GM23248 (cell line): ENCODE results near the gene DNM1. TPM values are rescaled to one million over a fixed set of nuclear protein-coding genes. Genes with fewer than 3 reads are reported as not detected.
"Not testable (repeated sequence)": the region's sequence is repeated elsewhere in the genome, so short reads cannot be mapped to it uniquely, and the experiment has no call there.

ENCODE experiments used
- DNase-seq: peaks from one replicate; pipeline ENCODE4 v3.0.0-alpha.2; 2015
- H2AFZ ChIP-seq: fragments of 200-600 bp; sonication (generic); 2 replicates; pipeline ENCODE4 v1.6.1; 2016; ENCODE audit warnings: antibody characterized with exemption
- H3F3A ChIP-seq: fragments of 200-600 bp; sonication (generic); 2 replicates; pipeline ENCODE4 v1.6.1; 2016; ENCODE audit warnings: mild to moderate bottlenecking, antibody characterized with exemption, mixed run types; ENCODE audit not compliant: insufficient read depth
- H3K27ac ChIP-seq: fragments of 200-600 bp; sonication (generic); 2 replicates; pipeline ENCODE4 v1.5.1; 2016; ENCODE audit warnings: mild to moderate bottlenecking
- H3K27me3 ChIP-seq: fragments of 200-600 bp; sonication (generic); replicated peaks from 2 replicates; pipeline ENCODE4 v1.6.1; 2016; ENCODE audit warnings: mild to moderate bottlenecking; ENCODE audit not compliant: insufficient read depth
- H3K36me3 ChIP-seq: fragments of 200-600 bp; sonication (generic); 2 replicates; pipeline ENCODE4 v1.6.1; 2016; ENCODE audit warnings: low read depth, mild to moderate bottlenecking
- H3K4me1 ChIP-seq: fragments of 200-600 bp; sonication (generic); 2 replicates; pipeline ENCODE4 v1.6.1; 2016; ENCODE audit warnings: mild to moderate bottlenecking; ENCODE audit not compliant: insufficient read depth
- H3K4me2 ChIP-seq: fragments of 200-600 bp; sonication (generic); one replicate; pipeline ENCODE4 v1.6.1; 2016; ENCODE audit warnings: mild to moderate bottlenecking; ENCODE audit not compliant: unreplicated experiment
- H3K4me3 ChIP-seq: fragments of 200-600 bp; sonication (generic); 2 replicates; pipeline ENCODE4 v1.5.1; 2016; ENCODE audit warnings: mild to moderate bottlenecking
- H3K79me2 ChIP-seq: fragments of 200-600 bp; sonication (generic); 2 replicates; pipeline ENCODE4 v1.6.1; 2016; ENCODE audit warnings: mild to moderate bottlenecking; ENCODE audit not compliant: insufficient read depth
- H3K9ac ChIP-seq: fragments of 200-600 bp; sonication (generic); 2 replicates; pipeline ENCODE4 v1.6.1; 2016; ENCODE audit warnings: mild to moderate bottlenecking
- H3K9me2 ChIP-seq: fragments of 200-600 bp; sonication (generic); 2 replicates; pipeline ENCODE4 v1.6.1; 2016; ENCODE audit warnings: mixed run types, mild to moderate bottlenecking, moderate library complexity; ENCODE audit not compliant: insufficient read depth
- H3K9me3 ChIP-seq: fragments of 200-600 bp; sonication (generic); one replicate; pipeline ENCODE4 v1.6.1; 2017; ENCODE audit warnings: low read depth
- H4K20me1 ChIP-seq: fragments of 200-600 bp; sonication (generic); 2 replicates; pipeline ENCODE4 v1.6.0; 2016; ENCODE audit not compliant: insufficient read depth
- EZH2 ChIP-seq: fragments of 200-600 bp; sonication (generic); IDR thresholded peaks from 2 replicates; pipeline ENCODE4 v1.6.1; 2018; ENCODE audit warnings: antibody characterized with exemption, mild to moderate bottlenecking; ENCODE audit not compliant: insufficient read depth, poor library complexity, severe bottlenecking
- EZH2phosphoT487 ChIP-seq: fragments of 200-600 bp; sonication (generic); IDR thresholded peaks from 2 replicates; pipeline ENCODE4 v1.6.1; 2018; ENCODE audit warnings: antibody characterized with exemption, moderate library complexity, mild to moderate bottlenecking, low read depth; ENCODE audit not compliant: insufficient read depth
- WGBS, 2 experiments: methylation state at CpG; one replicate each; pipeline ENCODE4 v1.1.6; 2015 to 2017; ENCODE audit warnings: low lambda C conversion rate in 2 of 2, low coverage in 1 of 2; ENCODE audit errors: missing lambda C conversion rate in 2 of 2; 5-methylcytosine and 5-hydroxymethylcytosine counted together
- in situ Hi-C: fragments of 300-500 bp; cut with MboI; formaldehyde crosslinking; loops from 2 replicates; pipeline ENCODE4 v1.15.0; 2020
- polyA plus RNA-seq: library from polyadenylated mRNA; unstranded; fragments of >200 nt; fragmentation: Nextera tagmentation; extraction: Ambion mirVana; gene quantifications from 2 replicates; pipeline ENCODE4 v1.2.1, GENCODE V29; 2016
- total RNA-seq: library from RNA; depleted of rRNA; stranded (reverse); fragments of >200 nt; shearing (Covaris generic); gene quantifications from 2 replicates; pipeline ENCODE4 v1.2.3, GENCODE V29; 2014

The DNM1 gene
- total and polyA plus RNA-seq, 2 experiments from 2014 or later: 12.1 to 19.0 TPM

DNA sequence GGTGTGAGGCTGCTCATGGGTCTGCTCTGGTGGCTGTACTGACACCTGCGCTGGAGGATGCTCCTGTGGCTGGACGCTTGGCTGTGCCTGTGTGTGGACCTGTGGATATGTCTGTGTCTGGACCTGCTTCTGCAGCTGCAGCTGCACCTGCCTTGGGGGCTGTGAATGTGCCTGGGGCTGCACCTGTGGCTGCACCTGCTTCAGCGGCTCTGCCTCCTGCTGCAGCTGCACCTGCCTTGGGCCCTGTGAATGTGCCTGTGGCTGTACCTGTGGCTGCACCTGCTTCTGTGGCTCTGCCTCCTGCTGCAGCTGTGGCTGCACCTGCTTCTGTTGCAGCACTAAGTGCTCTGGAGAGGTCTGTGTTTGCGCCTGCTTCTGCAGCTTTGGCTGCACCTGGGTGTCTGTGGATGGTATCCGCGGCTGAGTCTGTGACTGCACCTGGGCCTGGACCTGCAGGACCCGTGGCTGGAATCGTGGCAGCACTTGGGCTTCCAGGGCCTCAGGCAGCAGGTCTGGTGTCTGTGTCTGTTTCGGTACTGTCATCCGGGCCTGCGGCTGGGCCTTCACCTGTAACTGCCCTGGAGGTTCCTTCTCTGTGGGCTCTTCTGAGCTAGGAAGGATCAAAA is 24.3 kb upstream of the DNM1 start:
- Histone ChIP-seq H4K20me1 (no peaks in the 10 kb centered on the region), H3K4me3 (no peak overlapping the region), H3K9ac (no peak overlapping the region), H3K9me2 (no peaks in the 10 kb centered on the region), H3K4me1 (no peaks in the 10 kb centered on the region), H3K79me2 (no peaks in the 10 kb centered on the region), H3K4me2 (no peak overlapping the region), H3K27me3 (no peaks in the 10 kb centered on the region), H3K27ac (no peak overlapping the region), H2AFZ (no peak overlapping the region), H3K36me3 (peaks cover 29% of the 10 kb centered on the region), H3F3A (peaks cover 2% of the 10 kb centered on the region; the same call in 1 of the 2 replicates), H3K9me3 (no peaks in the 10 kb centered on the region)
- TF ChIP-seq EZH2phosphoT487 (no peak), EZH2 (no peak)
- DNase-seq: no peak
- 95 to 97% methylated on average over 11 of the region's 11 CpGs for WGBS, 2 experiments
- in situ Hi-C loops: no loop called here

DNA sequence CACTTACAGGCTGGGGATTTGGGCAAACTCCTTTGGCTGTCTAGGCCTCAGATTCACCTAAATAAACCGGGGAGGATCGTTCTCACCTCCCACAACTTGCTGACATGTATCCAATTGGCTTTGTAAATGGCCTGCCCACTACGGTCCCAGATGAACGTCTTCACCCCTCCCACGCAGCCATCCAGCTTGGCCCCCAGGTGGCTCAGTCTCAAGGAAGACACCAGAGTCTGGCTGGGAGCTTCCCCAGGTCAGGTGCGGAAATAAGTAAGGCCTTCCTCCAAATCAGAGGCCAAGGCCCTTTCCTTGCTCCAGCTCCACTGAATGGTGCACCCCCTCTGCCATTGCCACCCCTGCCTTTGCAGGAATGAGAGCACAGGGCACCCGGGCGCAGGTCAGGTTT is 23.2 kb upstream of the DNM1 start:
- Histone ChIP-seq H3K4me1 (no peaks in the 10 kb centered on the region), H4K20me1 (no peaks in the 10 kb centered on the region), H3K4me3 (no peak overlapping the region), H3K79me2 (no peaks in the 10 kb centered on the region), H3K9ac (no peak overlapping the region), H3K27me3 (no peaks in the 10 kb centered on the region), H2AFZ (no peak overlapping the region), H3F3A (peaks cover 7% of the 10 kb centered on the region; the same call in 1 of the 2 replicates), H3K9me2 (no peaks in the 10 kb centered on the region), H3K9me3 (no peaks in the 10 kb centered on the region), H3K4me2 (no peak overlapping the region), H3K36me3 (peaks cover 30% of the 10 kb centered on the region), H3K27ac (no peak overlapping the region)
- no peak for TF ChIP-seq EZH2phosphoT487
- TF ChIP-seq EZH2: no peak
- WGBS, 2 experiments: 88 to 93% methylated on average over 8 of the region's 8 CpGs
- DNase-seq: no peak
- in situ Hi-C loops: no loop called here

DNA sequence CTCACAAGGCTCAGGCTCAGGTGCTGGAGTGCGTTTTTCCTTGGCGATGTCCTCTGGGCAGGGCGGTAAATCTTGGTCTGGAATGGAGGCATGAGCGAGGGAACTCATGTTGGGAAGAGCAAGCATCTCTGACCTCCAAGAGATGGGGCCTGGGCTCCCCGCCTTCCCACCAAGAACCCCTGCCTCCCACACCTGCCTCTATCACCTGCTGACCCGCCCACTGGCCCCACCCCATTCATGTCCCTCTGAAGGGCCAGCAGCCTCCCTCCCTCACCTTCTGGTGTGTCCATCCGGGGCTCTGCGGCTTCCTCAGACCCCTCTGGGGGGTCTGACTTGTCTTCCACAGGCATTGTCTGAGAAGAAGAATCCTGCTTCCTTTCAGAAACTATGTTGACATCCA is 22.7 kb upstream of the DNM1 start:
- in situ Hi-C loops: no loop called here
- TF ChIP-seq EZH2phosphoT487 (no peak), EZH2 (no peak)
- Histone ChIP-seq H3K36me3 (peaks cover 30% of the 10 kb centered on the region), H3K79me2 (no peaks in the 10 kb centered on the region), H2AFZ (no peak overlapping the region), H3F3A (peaks cover 7% of the 10 kb centered on the region; the same call in 1 of the 2 replicates), H3K4me2 (no peak overlapping the region), H3K4me1 (no peaks in the 10 kb centered on the region), H3K27ac (no peak overlapping the region), H3K27me3 (no peaks in the 10 kb centered on the region), H3K9me2 (no peaks in the 10 kb centered on the region), H4K20me1 (no peaks in the 10 kb centered on the region), H3K9me3 (no peaks in the 10 kb centered on the region), H3K9ac (no peak overlapping the region), H3K4me3 (no peak overlapping the region)
- DNase-seq: no peak
- 99 to 100% methylated on average over 6 to 8 of the region's 8 CpGs for WGBS, 2 experiments

DNA sequence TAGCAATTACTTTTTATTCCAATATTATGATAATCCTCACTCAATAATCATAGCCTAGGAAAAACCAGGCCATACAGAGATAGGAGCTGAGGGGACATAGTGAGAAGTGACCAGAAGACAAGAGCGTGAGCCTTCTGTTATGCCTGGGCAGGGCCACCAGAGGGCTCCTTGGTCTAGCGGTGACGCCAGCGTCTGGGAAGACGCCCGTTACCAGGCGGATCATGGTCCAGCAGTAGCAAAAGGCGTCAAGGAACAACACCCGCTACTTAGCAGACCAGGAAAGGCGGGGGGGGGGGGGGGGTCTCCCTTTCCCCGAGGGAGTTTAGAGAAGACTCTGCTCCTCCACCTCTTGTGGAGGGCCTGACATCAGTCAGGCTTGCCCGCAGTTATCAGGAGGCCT is 21.7 kb upstream of the DNM1 start:
- H3K4me3 ChIP-seq, in situ Hi-C loops, H3K9me2 ChIP-seq, H2AFZ ChIP-seq, H3K9me3 ChIP-seq, H3K9ac ChIP-seq, H3K4me2 ChIP-seq, H3K27me3 ChIP-seq, H3K79me2 ChIP-seq, H4K20me1 ChIP-seq, H3K27ac ChIP-seq, H3F3A ChIP-seq, H3K4me1 ChIP-seq: not testable (repeated sequence)
- DNase-seq: peak; percentile 64
- H3K36me3 ChIP-seq: peaks cover 30% of the 10 kb centered on the region
- 13 to 20% methylated on average over 10 to 12 of the region's 12 CpGs for WGBS, 2 experiments
